Gastroesophageal sphincter (tissue), 3 donors: ENCODE data around the gene ANGEL2.

ENCODE experiments used
- CTCF ChIP-seq, 4 experiments: fragments of 200-600 bp in 2 of 4; fragments of 450-650 bp in 2 of 4; sonication (generic) in 1 of 4; IDR thresholded peaks; one replicate each; pipeline ENCODE4 v1.5.1; 2017 to 2019; ENCODE audit warnings: antibody characterized with exemption in 4 of 4, mild to moderate bottlenecking in 2 of 4, moderate library complexity in 2 of 4
- POLR2A ChIP-seq, 2 donors: fragments of 450-650 bp; IDR thresholded peaks; one replicate each; pipeline ENCODE4 v1.6.1; 2017; ENCODE audit warnings: antibody characterized with exemption in 2 of 2, mild to moderate bottlenecking in 2 of 2, moderate library complexity in 1 of 2
- POLR2AphosphoS5 ChIP-seq: sonication (generic); formaldehyde crosslinking; IDR thresholded peaks from one replicate; pipeline ENCODE4 v1.6.1; 2017; ENCODE audit warnings: antibody characterized with exemption

GRCh38 chr1:212973426-212973825, 42.2 kb downstream of the ANGEL2 start:
- TF ChIP-seq CTCF (IDR thresholded peaks at IDR 0.05) (no peak), POLR2A (IDR thresholded peaks at IDR 0.05) (no peak), POLR2AphosphoS5 (no peak)
